Thyroid gland (tissue), 4 donors: ENCODE measurements around the gene RAB31. TPM values are rescaled to one million over a fixed set of nuclear protein-coding genes. Genes with fewer than 3 reads are reported as not detected.

Experiments
- DNase-seq, 2 donors: peaks; one replicate each; pipeline ENCODE4 v3.0.0-alpha.2; 2019
- H3K27ac ChIP-seq, 3 donors: fragments of 200-600 bp; sonication (generic); 1 replicate in 2 of 3; 2 replicates in 1 of 3; pipeline ENCODE4 v1.5.1; 2016 to 2019; ENCODE audit warnings: mild to moderate bottlenecking in 1 of 3, moderate library complexity in 1 of 3
- H3K27me3 ChIP-seq: fragments of 200-600 bp; sonication (generic); one replicate; pipeline ENCODE4 v1.5.1; 2019
- H3K36me3 ChIP-seq, 2 donors: fragments of 200-600 bp; sonication (generic); one replicate each; pipeline ENCODE4 v1.5.1; 2016 to 2019
- H3K4me1 ChIP-seq, 2 donors: fragments of 200-600 bp; sonication (generic); one replicate each; pipeline ENCODE4 v1.5.1; 2017 to 2019
- H3K4me3 ChIP-seq, 3 donors: fragments of 200-600 bp; sonication (generic); replicated peaks in 1 of 3; 1 replicate in 2 of 3; 2 replicates in 1 of 3; pipeline ENCODE4 v1.5.1; 2016; ENCODE audit warnings: mild to moderate bottlenecking in 1 of 3
- H3K9me3 ChIP-seq: fragments of 200-600 bp; sonication (generic); one replicate; pipeline ENCODE4 v1.5.1; 2017
- POLR2A ChIP-seq, 2 donors: fragments of 450-650 bp; IDR thresholded peaks; one replicate each; pipeline ENCODE4 v1.6.1; 2017; ENCODE audit warnings: antibody characterized with exemption in 2 of 2, mild to moderate bottlenecking in 2 of 2, moderate library complexity in 1 of 2
- WGBS, 2 donors: methylation state at CpG; one replicate each; pipeline ENCODE4 v1.1.5; 2017; 5-methylcytosine and 5-hydroxymethylcytosine counted together
- intact Hi-C: fragments of 100-400 bp; cut with DNase I; formaldehyde crosslinking; loops from one replicate; pipeline ENCODE4 v1.15.1; 2023
- small RNA-seq: library from RNA; depleted of rRNA; stranded (forward); fragments of <200 nt; gene quantifications from one replicate; pipeline ENCODE3, GENCODE V24; 2016
- total RNA-seq, 4 donors: library from RNA; depleted of rRNA; stranded (reverse); fragments of >200 nt; gene quantifications; one replicate each; pipeline ENCODE4 v1.2.3, GENCODE V29; 2016
- TF ChIP-seq, protein P1 (sequence below), 6 experiments: fragments of 200-600 bp in 3 of 6; fragments of 450-650 bp in 3 of 6; sonication (generic) in 3 of 6; IDR thresholded peaks; one replicate each; pipeline ENCODE4 v1.5.1; 2016 to 2019; ENCODE audit warnings: antibody characterized with exemption in 6 of 6, mild to moderate bottlenecking in 2 of 6, inconsistent platforms in 1 of 6, moderate library complexity in 1 of 6

Gene RAB31
- total RNA-seq, 4 donors from 2014 or later: 33.9 to 72.7 (median 40.8) TPM

DNA sequence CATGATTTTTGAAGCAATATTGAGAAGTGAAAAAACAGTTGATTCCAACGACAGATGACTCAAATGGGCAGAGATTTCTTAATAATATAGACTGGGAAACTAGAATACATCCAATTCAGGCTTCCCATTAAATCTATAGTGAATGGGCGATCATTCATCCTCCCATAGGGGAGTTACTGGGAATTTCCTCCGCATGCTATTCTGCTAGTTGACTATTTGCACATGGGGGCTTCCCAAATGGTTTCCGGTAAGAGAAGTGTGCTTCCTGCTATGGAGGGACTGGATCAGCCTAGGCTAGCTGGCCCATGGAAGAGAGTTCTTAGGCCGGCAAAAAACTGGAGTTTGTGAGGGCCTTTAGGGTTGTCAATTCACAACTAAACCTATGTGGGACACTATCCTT is 203.1 kb downstream of the RAB31 start:
- whole genome bisulfite sequencing, 2 donors: 91 to 93% methylated on average over 5 of the region's 5 CpGs
- TF ChIP-seq, protein P1, sequence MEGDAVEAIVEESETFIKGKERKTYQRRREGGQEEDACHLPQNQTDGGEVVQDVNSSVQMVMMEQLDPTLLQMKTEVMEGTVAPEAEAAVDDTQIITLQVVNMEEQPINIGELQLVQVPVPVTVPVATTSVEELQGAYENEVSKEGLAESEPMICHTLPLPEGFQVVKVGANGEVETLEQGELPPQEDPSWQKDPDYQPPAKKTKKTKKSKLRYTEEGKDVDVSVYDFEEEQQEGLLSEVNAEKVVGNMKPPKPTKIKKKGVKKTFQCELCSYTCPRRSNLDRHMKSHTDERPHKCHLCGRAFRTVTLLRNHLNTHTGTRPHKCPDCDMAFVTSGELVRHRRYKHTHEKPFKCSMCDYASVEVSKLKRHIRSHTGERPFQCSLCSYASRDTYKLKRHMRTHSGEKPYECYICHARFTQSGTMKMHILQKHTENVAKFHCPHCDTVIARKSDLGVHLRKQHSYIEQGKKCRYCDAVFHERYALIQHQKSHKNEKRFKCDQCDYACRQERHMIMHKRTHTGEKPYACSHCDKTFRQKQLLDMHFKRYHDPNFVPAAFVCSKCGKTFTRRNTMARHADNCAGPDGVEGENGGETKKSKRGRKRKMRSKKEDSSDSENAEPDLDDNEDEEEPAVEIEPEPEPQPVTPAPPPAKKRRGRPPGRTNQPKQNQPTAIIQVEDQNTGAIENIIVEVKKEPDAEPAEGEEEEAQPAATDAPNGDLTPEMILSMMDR (IDR thresholded peaks at IDR 0.05): no peak
- no peak for TF ChIP-seq POLR2A (IDR thresholded peaks at IDR 0.05)
- Histone ChIP-seq H3K4me3 (no peak overlapping the region), H3K36me3 (no peaks in the 10 kb centered on the region), H3K27me3 (no peaks in the 10 kb centered on the region), H3K4me1 (peaks cover 5 to 10% of the 10 kb centered on the region in 2 donors), H3K27ac (no peak overlapping the region), H3K9me3 (no peaks in the 10 kb centered on the region)
- intact Hi-C loops: no loop called here
- no peak for DNase-seq

Small RNA genes within 50 kb of the gene (small RNA-seq; reads per million reads assigned to genes)
- gene RN7SL862P: not detected
- not detected for gene RNA5SP449

Other genes with a start within 250 kb of the RAB31 start
- gene RALBP1, start 232.8 kb upstream of the RAB31 start, total RNA-seq: 10 to 100 TPM; 46.6 to 69.9 (median 62.8) TPM
- 100 to 1,000 TPM in 3 of 4 donors, 10 to 100 TPM in 1; 95.5 to 170 (median 110) TPM for gene PPP4R1, start 93.7 kb upstream of the RAB31 start, total RNA-seq
- gene TXNDC2, start 177.7 kb downstream of the RAB31 start, total RNA-seq: not detected
- gene VAPA, start 205.7 kb downstream of the RAB31 start, total RNA-seq: 100 to 1,000 TPM; 232 to 261 (median 244) TPM